Calu3 (cell line): ENCODE measurements around the gene NEK2. TPM values are rescaled to one million over a fixed set of nuclear protein-coding genes. Genes with fewer than 3 reads are reported as not detected.
"Not testable (repeated sequence)": the region's sequence is repeated elsewhere in the genome, so short reads cannot be mapped to it uniquely, and the experiment has no call there.

ENCODE experiments used
- BruUV-seq: library from RNA; stranded (reverse); fragments of 400-500 nt; replicated peaks from 2 replicates; lab custom pipeline; 2021; lab: Mats Ljungman, UMichigan
- CTCF ChIA-PET: fragments of 300-600 bp; sonication (Branson Sonifier 250); formaldehyde crosslinking; loops from one replicate; lab custom pipeline; 2022; ENCODE audit warnings: antibody characterized with exemption; lab: Charles Lee
- DNase-seq: peaks from one replicate; pipeline ENCODE4 v3.0.0; 2022
- H3K27ac Mint-ChIP-seq: one replicate; pipeline ENCODE4 v1.8.0; 2022; ENCODE audit warnings: mixed read lengths; ENCODE audit not compliant: unreplicated experiment
- H3K27me3 Mint-ChIP-seq: one replicate; pipeline ENCODE4 v1.8.0; 2022; ENCODE audit warnings: mixed read lengths; ENCODE audit not compliant: unreplicated experiment
- H3K36me3 Mint-ChIP-seq: one replicate; pipeline ENCODE4 v1.8.0; 2022; ENCODE audit warnings: mild to moderate bottlenecking, moderate library complexity, mixed read lengths; ENCODE audit not compliant: insufficient read depth, unreplicated experiment
- H3K4me1 Mint-ChIP-seq: one replicate; pipeline ENCODE4 v1.8.0; 2022; ENCODE audit warnings: mild to moderate bottlenecking, low read depth, mixed read lengths; ENCODE audit not compliant: unreplicated experiment
- H3K4me3 Mint-ChIP-seq: one replicate; pipeline ENCODE4 v1.8.0; 2022; ENCODE audit warnings: mild to moderate bottlenecking, low read depth, moderate library complexity, mixed read lengths; ENCODE audit not compliant: unreplicated experiment
- H3K9me3 Mint-ChIP-seq: one replicate; pipeline ENCODE4 v1.8.0; 2022; ENCODE audit warnings: low read depth, mixed read lengths; ENCODE audit not compliant: unreplicated experiment
- CTCF ChIP-seq: fragments of 200-600 bp; IDR thresholded peaks from one replicate; pipeline ENCODE4 v1.8.0; 2022; ENCODE audit warnings: antibody characterized with exemption; ENCODE audit not compliant: unreplicated experiment
- intact Hi-C: fragments of 100-400 bp; cut with micrococcal nuclease; formaldehyde crosslinking; loops from one replicate; pipeline ENCODE4 v1.10.0; 2022; ENCODE audit not compliant: unreplicated experiment
- total RNA-seq: library from RNA; stranded (reverse); gene quantifications from 2 replicates; pipeline ENCODE4 v1.2.3, GENCODE V29; 2022

Gene NEK2
- total RNA-seq, 1 experiment from 2014 or later, result 43.2 TPM

- CTCF ChIA-PET, result no interaction called here
- H3K9me3 Mint-ChIP-seq, result no peaks in the 10 kb centered on the region
These were observed 45.0 kb downstream of the NEK2 start for GRCh38 chr1:211630236-211631081.

GRCh38 chr1:211628417-211628816, 47.0 kb downstream of the NEK2 start:
- DNase-seq, result no peak
- Mint-ChIP-seq H3K4me3 (no peak overlapping the region), H3K9me3 (no peaks in the 10 kb centered on the region), H3K4me1 (no peaks in the 10 kb centered on the region), H3K27ac (no peak overlapping the region), H3K27me3 (no peaks in the 10 kb centered on the region), H3K36me3 (no peaks in the 10 kb centered on the region)
- TF ChIP-seq CTCF, result no peak
- intact Hi-C loops, result no loop called here
- CTCF ChIA-PET, result no interaction called here
- no TSS peak for BruUV-seq

More at GRCh38 chr1:211630236-211631081, 45.0 kb downstream of the NEK2 start:
- H3K4me1 Mint-ChIP-seq, result no peaks in the 10 kb centered on the region
- intact Hi-C loops, result no loop called here
- no peak overlapping the region for H3K4me3 Mint-ChIP-seq
- BruUV-seq, result no TSS peak
- no peak for TF ChIP-seq CTCF
- no peaks in the 10 kb centered on the region for H3K36me3 Mint-ChIP-seq
- no peaks in the 10 kb centered on the region for H3K27me3 Mint-ChIP-seq
- no peak overlapping the region for H3K27ac Mint-ChIP-seq
- DNase-seq, result no peak

GRCh38 chr1:211627259-211627658, 48.2 kb downstream of the NEK2 start:
- CTCF ChIA-PET, result no interaction called here
- DNase-seq, result no peak
- H3K36me3 Mint-ChIP-seq, result no peaks in the 10 kb centered on the region
- no peak overlapping the region for H3K4me3 Mint-ChIP-seq
- H3K9me3 Mint-ChIP-seq, result no peaks in the 10 kb centered on the region
- H3K4me1 Mint-ChIP-seq, result no peaks in the 10 kb centered on the region
- no peak overlapping the region for H3K27ac Mint-ChIP-seq
- intact Hi-C loops, result no loop called here
- H3K27me3 Mint-ChIP-seq, result no peaks in the 10 kb centered on the region
- no TSS peak for BruUV-seq
- no peak for TF ChIP-seq CTCF

- DNase-seq, H3K27me3 Mint-ChIP-seq, H3K4me1 Mint-ChIP-seq, BruUV-seq, CTCF ChIA-PET, H3K4me3 Mint-ChIP-seq, H3K36me3 Mint-ChIP-seq, H3K27ac Mint-ChIP-seq, H3K9me3 Mint-ChIP-seq, intact Hi-C loops: not testable (repeated sequence)
These were observed 49.6 kb downstream of the NEK2 start for GRCh38 chr1:211625866-211626265.

- Mint-ChIP-seq H3K36me3 (no peaks in the 10 kb centered on the region), H3K27ac (no peak overlapping the region), H3K9me3 (no peaks in the 10 kb centered on the region), H3K4me3 (no peak overlapping the region), H3K4me1 (no peaks in the 10 kb centered on the region), H3K27me3 (no peaks in the 10 kb centered on the region)
- TF ChIP-seq CTCF, result no peak
- CTCF ChIA-PET, result interaction anchor here (0.6 to 1.5 kb wide), 11 partner anchors 14 to 155 kb away, joined by 3 to 15 read pairs (median 5); partner anchors contain the start of gene SLC30A1
- intact Hi-C loops, result no loop called here
- no peak for DNase-seq
- no TSS peak for BruUV-seq
These were observed 50.4 kb downstream of the NEK2 start for GRCh38 chr1:211625040-211625439.
